ENCODE results near the gene OR2A12.
"Not testable (repeated sequence)": the region's sequence is repeated elsewhere in the genome, so short reads cannot be mapped to it uniquely, and the experiment has no call there.

OR2A12 gene

GRCh38 chr7:144085978-144086377, at the start of gene OR2A12:
Gene OR2A12 (plus strand): TSS chr7:144086278. CDS start chr7:144095108, 8,830 bp downstream.
- DNase-seq: no peak

- no peak for DNase-seq
Measured at GRCh38 chr7:144036302-144036885, 49.7 kb upstream of the OR2A12 start.

GRCh38 chr7:144037414-144038035, 48.6 kb upstream of the OR2A12 start:
- no peak for DNase-seq

GRCh38 chr7:144038887-144039286, 47.2 kb upstream of the OR2A12 start:
- no peak for DNase-seq

- no peak for DNase-seq
Measured at GRCh38 chr7:144048648-144049047, 37.4 kb upstream of the OR2A12 start, which contains the start of gene OR2A5. Gene OR2A5 (plus strand): TSS chr7:144048948. CDS start chr7:144050402, 1,454 bp downstream.

GRCh38 chr7:144049491-144049890, 36.6 kb upstream of the OR2A12 start:
- DNase-seq: no peak

- no peak for DNase-seq
Measured at GRCh38 chr7:144050093-144050492, 36.0 kb upstream of the OR2A12 start.

- DNase-seq: not testable (repeated sequence)
Measured at GRCh38 chr7:144050884-144051283, 35.2 kb upstream of the OR2A12 start.

- no peak for DNase-seq
Measured at GRCh38 chr7:144057954-144058353, 28.1 kb upstream of the OR2A12 start.

GRCh38 chr7:144063710-144064109, 22.4 kb upstream of the OR2A12 start:
- no peak for DNase-seq

GRCh38 chr7:144069511-144069910, 16.6 kb upstream of the OR2A12 start, which contains the start of gene OR2A25:
Gene OR2A25 (plus strand): TSS chr7:144069811. CDS start chr7:144074220, 4,409 bp downstream.
- no peak for DNase-seq

- no peak for DNase-seq
Measured at GRCh38 chr7:144069953-144070352, 16.1 kb upstream of the OR2A12 start.

GRCh38 chr7:144074374-144074773, 11.7 kb upstream of the OR2A12 start:
- no peak for DNase-seq

- no peak for DNase-seq
Measured at GRCh38 chr7:144086730-144087129, 652 bp downstream of the OR2A12 start.

- no peak for DNase-seq
Measured at GRCh38 chr7:144087230-144087629, 1.2 kb downstream of the OR2A12 start.

GRCh38 chr7:144090667-144091066, 4.6 kb downstream of the OR2A12 start:
- no peak for DNase-seq

- DNase-seq: no peak
Measured at GRCh38 chr7:144098776-144099175, 12.7 kb downstream of the OR2A12 start.

- DNase-seq: no peak
Measured at GRCh38 chr7:144100607-144101006, 14.5 kb downstream of the OR2A12 start.

- no peak for DNase-seq
Measured at GRCh38 chr7:144102041-144102440, 16.0 kb downstream of the OR2A12 start.

- no peak for DNase-seq
Measured at GRCh38 chr7:144105211-144105610, 19.1 kb downstream of the OR2A12 start.

- no peak for DNase-seq
Measured at GRCh38 chr7:144109283-144109682, 23.2 kb downstream of the OR2A12 start, which contains the start of gene OR2A2. Gene OR2A2 (plus strand): TSS chr7:144109583. CDS start chr7:144109583, 0 bp downstream.

GRCh38 chr7:144110272-144110671, 24.2 kb downstream of the OR2A12 start:
- no peak for DNase-seq

GRCh38 chr7:144113651-144114050, 27.6 kb downstream of the OR2A12 start:
- no peak for DNase-seq

- no peak for DNase-seq
Measured at GRCh38 chr7:144118341-144118740, 32.3 kb downstream of the OR2A12 start.

GRCh38 chr7:144122876-144123275, 36.8 kb downstream of the OR2A12 start, which contains the start of gene OR2A14:
Gene OR2A14 (plus strand): TSS chr7:144123176. CDS start chr7:144129113, 5,937 bp downstream.
- DNase-seq: no peak

Measured in fibroblast of skin of right quadriceps (primary cell).